ENCODE measurements around the gene OR14K1.
"Not testable (repeated sequence)": the region's sequence is repeated elsewhere in the genome, so short reads cannot be mapped to it uniquely, and the experiment has no call there.

The OR14K1 gene

DNA sequence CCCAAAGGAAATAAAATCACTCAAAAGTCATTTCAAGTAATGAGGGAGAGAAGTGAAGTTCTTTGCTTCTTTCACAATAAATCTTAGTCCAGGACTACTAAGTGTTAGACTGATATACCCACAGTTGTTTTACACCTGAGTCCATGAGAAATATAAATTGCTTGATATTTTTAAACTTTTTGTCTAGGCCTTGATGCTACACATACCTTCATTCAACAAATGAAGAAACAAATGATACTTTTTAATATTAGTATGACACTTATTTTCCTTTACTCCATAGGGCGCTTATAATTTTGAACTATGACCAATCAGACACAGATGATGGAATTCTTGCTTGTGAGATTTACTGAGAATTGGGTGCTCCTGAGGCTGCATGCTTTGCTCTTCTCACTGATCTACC, at the start of gene OR14K1:
Gene OR14K1, plus strand, starts transcription at position 301 of the 400 bp plus-strand sequence. Its CDS starts 0 bp downstream, at position 301.
- no peak for DNase-seq (ENCODE audit: low read depth in 2 of 3, low spot score in 2 of 3)

GRCh38 chr1:247701338-247701737, 37.1 kb upstream of the OR14K1 start:
- no peak for DNase-seq (ENCODE audit: low read depth in 2 of 3, low spot score in 2 of 3)

DNA sequence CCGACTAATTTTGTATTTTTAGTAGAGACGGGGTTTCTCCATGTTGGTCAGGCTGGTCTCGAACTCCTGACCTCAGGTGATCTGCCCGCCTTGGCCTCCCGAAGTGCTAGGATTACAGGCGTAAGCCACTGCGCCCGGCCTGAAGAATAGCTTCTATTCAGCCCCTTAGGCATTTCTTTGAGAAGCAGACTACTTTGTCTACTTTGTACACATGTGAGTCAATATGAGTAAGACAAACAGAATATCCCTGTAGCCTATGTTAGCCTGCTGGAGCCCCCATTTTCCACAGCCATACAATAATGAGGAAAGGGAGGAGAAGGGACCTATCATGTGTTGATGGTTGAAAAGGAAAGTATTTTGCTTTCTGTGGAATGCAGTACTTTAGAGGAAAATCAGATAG, 27.7 kb upstream of the OR14K1 start:
- DNase-seq (ENCODE audit: low read depth in 2 of 3, low spot score in 2 of 3) = not testable (repeated sequence)

DNA sequence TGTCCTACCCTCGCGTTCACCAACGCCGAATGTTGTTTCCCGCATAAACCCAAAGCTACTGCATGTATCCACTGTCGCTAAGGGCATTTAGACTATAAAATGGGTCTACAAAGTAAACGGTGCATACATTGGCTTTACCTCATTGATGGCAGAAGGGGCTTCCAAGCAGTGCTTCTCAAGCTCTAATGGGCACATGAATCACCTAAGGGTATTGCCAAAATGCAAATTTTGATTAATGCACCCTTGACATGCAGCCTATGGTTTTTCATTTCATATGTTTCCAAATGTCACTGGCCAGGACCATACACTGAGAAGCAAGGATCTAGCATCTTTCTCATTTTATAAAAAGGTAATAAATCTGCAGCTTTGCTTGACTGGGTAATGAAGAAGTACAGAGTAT, 24.7 kb upstream of the OR14K1 start:
- DNase-seq (ENCODE audit: low read depth in 2 of 3, low spot score in 2 of 3) = no peak

GRCh38 chr1:247716546-247716945, 21.9 kb upstream of the OR14K1 start, which contains the start of gene OR6F1:
TSS of gene OR6F1 (minus strand) at chr1:247716646. CDS start at chr1:247712755, 3,891 bp downstream.
- no peak for DNase-seq (ENCODE audit: low read depth in 2 of 3, low spot score in 2 of 3)

DNA sequence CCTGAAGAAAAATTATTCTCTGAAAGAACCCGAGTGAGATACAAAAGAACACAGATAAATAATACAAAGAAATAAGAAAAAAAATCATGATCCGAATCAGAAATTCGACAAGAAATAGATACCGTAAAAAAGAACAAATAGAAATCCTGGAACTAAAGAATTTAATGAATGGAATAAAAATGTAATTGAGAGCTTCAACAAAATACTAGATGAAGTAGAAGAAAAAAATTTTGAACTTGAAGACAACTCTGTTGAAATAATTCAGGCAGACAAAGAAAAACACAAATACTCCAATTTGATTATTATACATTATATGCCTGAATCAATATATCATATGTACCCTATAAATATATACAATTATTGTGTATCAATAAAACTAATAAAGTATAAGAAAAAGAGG, 17.2 kb upstream of the OR14K1 start:
- no peak for DNase-seq (ENCODE audit: low read depth in 2 of 3, low spot score in 2 of 3)

DNA sequence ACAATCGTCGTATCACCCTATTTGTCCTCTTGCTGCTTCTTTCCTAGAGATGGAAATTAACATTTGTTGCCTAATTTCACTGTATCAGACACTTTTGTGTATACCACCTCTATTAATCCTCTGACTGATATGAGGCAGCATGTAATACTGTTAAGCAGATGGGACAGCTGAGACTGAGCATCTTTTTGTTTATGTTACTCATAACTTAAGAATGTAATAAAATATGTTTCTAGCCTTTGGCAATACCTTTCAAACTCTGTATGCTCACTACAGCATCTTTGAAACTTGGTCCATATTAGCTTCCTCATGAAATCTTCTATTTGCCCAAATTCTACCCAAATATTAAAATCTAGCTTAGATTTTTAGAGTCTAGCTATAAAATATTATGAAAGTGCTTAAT, 2.3 kb downstream of the OR14K1 start:
- no peak for DNase-seq (ENCODE audit: low read depth in 2 of 3, low spot score in 2 of 3)

DNA sequence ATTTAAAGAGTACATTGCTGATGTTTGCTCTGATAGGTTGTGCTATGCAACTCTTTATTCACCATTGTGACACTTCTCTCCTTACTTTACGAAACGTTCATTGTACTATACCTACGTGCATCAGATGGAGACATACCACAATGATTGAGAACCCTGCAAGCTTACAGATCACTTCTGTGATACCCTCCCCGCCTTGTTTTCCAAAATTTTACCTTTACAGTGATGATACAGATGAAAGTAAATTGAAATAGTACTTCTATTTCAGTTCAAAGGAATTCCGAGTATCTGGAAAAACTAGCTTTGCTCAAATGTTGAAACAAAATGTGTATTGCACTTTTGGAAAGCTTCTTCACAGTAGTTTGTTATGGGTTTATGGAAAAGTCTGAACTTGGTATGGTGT, 3.3 kb downstream of the OR14K1 start:
- DNase-seq (ENCODE audit: low read depth in 2 of 3, low spot score in 2 of 3) = no peak

DNA sequence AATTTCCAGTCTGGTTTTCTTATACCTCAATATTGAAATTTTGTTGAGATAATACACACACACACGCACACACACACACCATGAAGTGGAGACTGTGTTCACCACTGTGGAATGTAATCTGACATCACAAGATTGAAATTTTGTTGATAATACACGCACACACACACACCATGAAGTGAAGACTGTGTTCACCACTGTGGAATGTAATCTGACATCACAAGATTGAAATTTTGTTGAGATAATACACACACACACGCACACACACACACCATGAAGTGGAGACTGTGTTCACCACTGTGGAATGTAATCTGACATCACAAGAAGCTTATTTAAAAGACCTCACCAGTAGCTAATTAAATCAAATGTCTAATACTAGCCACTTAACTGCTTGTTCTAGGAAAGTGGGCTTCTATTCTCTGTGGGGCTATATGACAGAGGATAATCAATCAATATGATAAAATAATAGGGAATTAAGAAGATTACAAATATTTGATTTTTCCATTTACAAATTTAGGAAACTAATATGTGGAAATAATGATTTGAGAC, 3.9 kb downstream of the OR14K1 start:
- DNase-seq (ENCODE audit: low read depth in 2 of 3, low spot score in 2 of 3) = not testable (repeated sequence)

- DNase-seq (ENCODE audit: low read depth in 2 of 3, low spot score in 2 of 3) = no peak
Observed at GRCh38 chr1:247746391-247746935, 8.0 kb downstream of the OR14K1 start.

DNA sequence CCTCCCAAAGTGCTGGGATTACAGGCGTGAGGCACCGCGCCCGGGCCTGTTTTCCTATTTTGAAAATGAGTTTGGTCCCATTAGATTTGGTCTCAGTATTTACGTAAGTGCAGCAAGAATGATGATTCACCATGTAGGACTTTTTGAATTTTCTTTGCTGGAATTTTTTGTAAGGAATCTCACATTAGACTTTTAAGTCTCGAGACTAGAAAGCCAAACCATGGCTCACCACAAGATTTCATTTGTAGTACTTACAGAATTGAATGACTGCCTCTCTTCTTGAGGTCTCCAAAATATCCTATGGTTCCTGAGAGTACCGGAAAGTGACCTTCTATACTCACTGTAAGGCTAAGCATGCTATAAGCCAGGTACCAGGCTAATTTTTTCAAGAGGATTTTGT, 9.2 kb downstream of the OR14K1 start:
- no peak for DNase-seq (ENCODE audit: low read depth in 2 of 3, low spot score in 2 of 3)

- DNase-seq (ENCODE audit: low read depth in 2 of 3, low spot score in 2 of 3) = no peak
Observed at GRCh38 chr1:247748041-247748440, 9.6 kb downstream of the OR14K1 start, which contains the start of gene OR14A2. TSS of gene OR14A2 (minus strand) at chr1:247748141.

- DNase-seq (ENCODE audit: low read depth in 2 of 3, low spot score in 2 of 3) = no peak
Observed at GRCh38 chr1:247749870-247750269, 11.5 kb downstream of the OR14K1 start.

GRCh38 chr1:247754311-247754710, 15.9 kb downstream of the OR14K1 start:
- not testable (repeated sequence) for DNase-seq (ENCODE audit: low read depth in 2 of 3, low spot score in 2 of 3)

DNA sequence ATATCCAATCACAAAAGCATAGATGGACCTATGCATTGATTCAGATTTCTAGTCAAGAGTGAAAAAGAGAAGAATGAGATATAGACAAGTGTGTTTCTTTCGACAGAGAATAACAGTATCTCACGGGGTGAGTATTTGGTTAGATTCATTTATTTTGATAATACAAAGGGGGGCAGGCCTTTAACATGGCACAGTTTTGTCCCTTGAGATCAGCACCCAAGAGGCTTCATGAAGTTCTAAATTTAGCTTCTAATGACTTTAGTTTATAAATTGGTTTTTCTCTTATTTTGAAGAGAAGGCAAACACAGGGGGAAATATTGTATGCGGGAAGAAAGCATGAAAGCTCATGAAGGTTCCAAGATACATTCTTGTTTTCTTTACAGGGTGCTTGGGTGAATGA, 22.0 kb downstream of the OR14K1 start, which contains the start of gene OR1C1:
Gene OR1C1, minus strand, starts transcription at position 101 of the 400 bp plus-strand sequence. CDS start 2,150 bp downstream, outside the sequence.
- no peak for DNase-seq (ENCODE audit: low read depth in 2 of 3, low spot score in 2 of 3)

DNA sequence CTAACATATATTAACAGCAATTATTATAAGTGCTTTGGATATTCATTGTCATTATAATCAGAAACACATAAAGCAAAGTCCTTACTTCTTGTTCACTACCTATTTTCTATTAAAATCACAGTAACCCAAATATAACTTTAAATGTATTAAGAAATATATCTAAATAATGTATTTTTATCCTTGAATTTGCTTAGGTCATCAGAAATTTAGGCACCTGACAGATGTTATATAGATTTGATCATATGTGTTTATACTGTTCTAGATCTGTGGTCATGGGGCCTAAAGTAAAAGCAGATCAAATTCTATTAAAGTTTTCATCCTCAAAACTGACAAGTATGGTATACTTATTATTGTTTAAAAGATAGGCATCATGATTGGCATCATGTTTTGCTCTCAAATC, 31.2 kb downstream of the OR14K1 start:
- no peak for DNase-seq (ENCODE audit: low read depth in 2 of 3, low spot score in 2 of 3)

Measured in activated CD8-positive, alpha-beta memory T cell treated with anti-CD3 and anti-CD28 coated beads for 48 hours (primary cell).